ENCODE results near the gene CTLA4. TPM values are rescaled to one million over a fixed set of nuclear protein-coding genes. Genes with fewer than 3 reads are reported as not detected.

The CTLA4 gene
- total and polyA plus RNA-seq, 2 of the 4 experiments (the other 2 are of a cell fraction): not detected

- no CpG with 5 or more reads among the region's 1 CpG for WGBS, 2 experiments (ENCODE audit: extremely low coverage in 2 of 2, insufficient read length in 1 of 2)
- TF ChIP-seq RAD21 (IDR thresholded peaks at IDR 0.05; ENCODE audit: low read length): no peak
- no peak for TF ChIP-seq FOS (IDR thresholded peaks at IDR 0.05; ENCODE audit: low read depth, low read length)
- TF ChIP-seq CHD1 (IDR thresholded peaks at IDR 0.05; ENCODE audit: low read depth, low read length): no peak
- TF ChIP-seq, protein P1, sequence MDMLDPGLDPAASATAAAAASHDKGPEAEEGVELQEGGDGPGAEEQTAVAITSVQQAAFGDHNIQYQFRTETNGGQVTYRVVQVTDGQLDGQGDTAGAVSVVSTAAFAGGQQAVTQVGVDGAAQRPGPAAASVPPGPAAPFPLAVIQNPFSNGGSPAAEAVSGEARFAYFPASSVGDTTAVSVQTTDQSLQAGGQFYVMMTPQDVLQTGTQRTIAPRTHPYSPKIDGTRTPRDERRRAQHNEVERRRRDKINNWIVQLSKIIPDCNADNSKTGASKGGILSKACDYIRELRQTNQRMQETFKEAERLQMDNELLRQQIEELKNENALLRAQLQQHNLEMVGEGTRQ (IDR thresholded peaks at IDR 0.05; ENCODE audit: low read depth, low read length): no peak
- H2AK5ac ChIP-seq (ENCODE audit: low read depth, low read length): no peak overlapping the region
- no peak overlapping the region for H3K9ac ChIP-seq (ENCODE audit: low read depth, low read length)
- H4K8ac ChIP-seq (ENCODE audit: low read depth in 2 of 2, low read length in 2 of 2): no peak overlapping the region
- no TSS peak for BruUV-seq (replicated peaks)
- H3K9me1 ChIP-seq (ENCODE audit: insufficient read depth, low read length): no peaks in the 10 kb centered on the region
- no peak overlapping the region for H2BK15ac ChIP-seq (ENCODE audit: low read depth, low read length)
- H3K56ac ChIP-seq (ENCODE audit: extremely low read depth, insufficient read depth, low read length): no peak overlapping the region
- no peak for ATAC-seq (ENCODE audit: low read depth)
- H3K27me3 ChIP-seq (ENCODE audit: control insufficient read depth, insufficient read depth, low read length): peaks cover 35% of the 10 kb centered on the region
- no peak for DNase-seq
- H3K36me3 ChIP-seq (ENCODE audit: control insufficient read depth, insufficient read depth, low read length): no peaks in the 10 kb centered on the region
- no peak overlapping the region for H3K4me2 ChIP-seq (ENCODE audit: low read depth, low read length)
- intact Hi-C loops (cut with micrococcal nuclease) (no loop called here), dilution Hi-C loops (cut with HindIII; ENCODE audit: low sequenced_read_pairs, unreplicated experiment) (no loop called here), in situ Hi-C loops (cut with MboI; ENCODE audit: low sequenced_read_pairs) (no loop called here)
- no peak overlapping the region for H2AFZ ChIP-seq (replicated peaks; ENCODE audit: low read length, poor library complexity)
- no peaks in the 10 kb centered on the region for H3K4me1 ChIP-seq (ENCODE audit: control insufficient read depth, insufficient read depth, low read length)
- no peak overlapping the region for H3K14ac ChIP-seq (replicated peaks; ENCODE audit: low read depth, low read length)
- H3K4ac ChIP-seq (ENCODE audit: low read depth, low read length): no peak overlapping the region
- no peak overlapping the region for H2BK5ac ChIP-seq (ENCODE audit: low read depth, low read length, poor library complexity, severe bottlenecking)
- no peak overlapping the region for H3K23ac ChIP-seq (ENCODE audit: low read depth, low read length)
- ChIA-PET POLR2A (ENCODE audit: unreplicated experiment) (no interaction called here), CTCF (no interaction called here)
- no peak overlapping the region for H2BK120ac ChIP-seq (ENCODE audit: low read depth, low read length)
- H4K5ac ChIP-seq (ENCODE audit: low read depth, low read length): no peak overlapping the region
- H4K91ac ChIP-seq (ENCODE audit: insufficient read depth, low read depth, low read length): no peak overlapping the region
- H3K27ac ChIP-seq (ENCODE audit: insufficient read depth, low read length): no peak overlapping the region
- no peaks in the 10 kb centered on the region for H3K9me3 ChIP-seq (ENCODE audit: control insufficient read depth, insufficient read depth, low read length)
- no peaks in the 10 kb centered on the region for H4K20me1 ChIP-seq (ENCODE audit: insufficient read depth, low read length)
- no peak overlapping the region for H3K4me3 ChIP-seq (ENCODE audit: insufficient read depth, low read depth, low read length)
- no peak overlapping the region for H2AK9ac ChIP-seq (replicated peaks; ENCODE audit: low read depth, low read length, poor library complexity)
- no peaks in the 10 kb centered on the region for H3K79me1 ChIP-seq (ENCODE audit: low read depth in 1 of 2, low read length in 2 of 2)
- H2BK20ac ChIP-seq (ENCODE audit: low read depth, low read length): no peak overlapping the region
- H3K18ac ChIP-seq (ENCODE audit: low read depth, low read length): no peak overlapping the region
Observed at GRCh38 chr2:203882551-203882950, 15.0 kb downstream of the CTLA4 start.
